ENCODE data around the gene IDH3A.

Gene IDH3A

DNA sequence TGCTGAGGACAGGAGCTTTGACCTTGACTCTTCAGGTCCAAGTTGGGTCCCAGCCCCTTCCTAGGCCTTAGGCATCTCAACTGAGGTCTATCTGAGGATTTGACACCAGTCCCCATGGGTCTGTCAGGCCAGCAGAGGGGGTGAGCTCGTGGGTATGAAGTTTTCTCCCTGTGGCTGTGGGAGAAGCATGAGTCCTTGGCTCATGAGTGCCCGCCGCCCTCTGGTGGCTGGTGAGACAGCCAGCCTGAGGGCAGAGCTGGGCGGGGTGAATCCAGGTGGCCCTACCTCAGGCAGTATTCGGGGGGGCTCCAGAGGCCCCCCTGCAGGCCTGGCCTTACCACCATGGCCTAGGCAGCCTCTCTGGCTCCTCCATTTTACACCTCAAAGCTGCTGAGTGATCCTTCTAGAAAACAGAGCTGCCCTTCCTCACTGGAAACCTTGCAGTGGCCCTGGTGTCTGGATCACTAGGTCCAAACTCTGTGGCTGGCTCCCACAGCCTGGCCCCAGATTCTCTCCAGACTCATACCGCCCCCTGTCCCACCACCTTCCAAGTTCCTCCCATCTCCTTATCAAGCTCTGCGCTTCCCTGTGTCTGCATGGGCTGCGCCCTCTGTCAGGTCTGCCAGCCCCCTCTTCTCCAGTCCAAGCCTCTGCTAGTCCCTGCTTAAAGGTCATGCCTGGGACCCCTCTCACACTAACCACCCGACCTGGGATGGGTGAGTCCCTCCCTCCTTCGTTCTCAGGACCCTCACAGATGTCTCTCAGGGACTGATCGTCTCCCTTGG lies 40.7 kb upstream of the IDH3A start:
- Histone ChIP-seq H3K9ac (ENCODE audit: low read depth, low read length) (no peak overlapping the region), H3K4me3 (ENCODE audit: low read depth, low read length) (no peak overlapping the region), H3K36me3 (ENCODE audit: control insufficient read depth, insufficient read depth, low read length) (peaks cover 14% of the 10 kb centered on the region), H3K9me3 (ENCODE audit: control insufficient read depth, insufficient read depth, low read length) (no peaks in the 10 kb centered on the region), H3K27me3 (ENCODE audit: control insufficient read depth, insufficient read depth, low read length) (no peaks in the 10 kb centered on the region), H3K4me1 (ENCODE audit: control insufficient read depth, insufficient read depth, low read length) (no peaks in the 10 kb centered on the region)

DNA sequence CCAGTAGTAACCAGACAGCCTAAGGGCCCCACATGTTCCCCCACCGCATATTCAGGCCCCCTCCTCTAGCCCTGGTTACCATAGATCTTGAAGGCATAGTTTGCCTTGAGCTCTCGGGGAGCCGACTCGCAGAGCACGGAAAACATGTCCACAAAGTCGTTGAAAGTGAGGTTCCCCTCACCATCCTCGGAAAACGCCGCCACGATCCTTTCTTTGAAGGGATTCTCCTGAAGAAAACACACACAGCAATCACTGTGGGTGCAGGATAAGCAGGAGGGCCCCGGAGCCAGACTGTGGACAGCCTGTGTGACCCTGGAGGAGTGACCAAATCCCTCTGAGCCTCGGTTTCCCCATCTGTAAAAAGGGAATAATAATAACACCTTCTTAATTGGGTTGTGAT lies 40.0 kb upstream of the IDH3A start:
- no peaks in the 10 kb centered on the region for H3K4me1 ChIP-seq (ENCODE audit: control insufficient read depth, insufficient read depth, low read length)
- no peaks in the 10 kb centered on the region for H3K27me3 ChIP-seq (ENCODE audit: control insufficient read depth, insufficient read depth, low read length)
- H3K4me3 ChIP-seq (ENCODE audit: low read depth, low read length), result no peak overlapping the region
- H3K9ac ChIP-seq (ENCODE audit: low read depth, low read length), result no peak overlapping the region
- H3K9me3 ChIP-seq (ENCODE audit: control insufficient read depth, insufficient read depth, low read length), result no peaks in the 10 kb centered on the region
- H3K36me3 ChIP-seq (ENCODE audit: control insufficient read depth, insufficient read depth, low read length), result peaks cover 9% of the 10 kb centered on the region

DNA sequence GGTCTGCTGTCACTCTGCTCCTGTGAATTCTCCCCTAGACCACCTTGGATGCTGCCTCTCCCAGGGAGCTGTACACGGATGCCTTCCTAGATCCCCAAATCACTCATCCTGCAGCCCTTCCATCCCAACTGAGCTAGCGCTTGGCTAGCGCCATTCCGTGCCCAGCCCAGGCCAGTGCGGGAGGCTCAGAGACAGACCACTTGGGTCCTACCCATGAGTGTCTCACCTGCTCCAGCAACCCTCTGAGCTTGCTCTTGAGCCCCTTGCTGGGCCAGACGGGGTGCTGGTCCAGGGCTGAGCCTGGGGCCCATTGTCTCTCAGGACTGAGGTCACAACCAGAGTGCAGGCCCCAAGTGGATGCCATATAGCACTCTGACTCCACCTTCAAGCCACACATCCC lies 39.1 kb upstream of the IDH3A start:
- Histone ChIP-seq H3K4me3 (ENCODE audit: low read depth, low read length) (no peak overlapping the region), H3K27me3 (ENCODE audit: control insufficient read depth, insufficient read depth, low read length) (no peaks in the 10 kb centered on the region), H3K9ac (ENCODE audit: low read depth, low read length) (no peak overlapping the region), H3K9me3 (ENCODE audit: control insufficient read depth, insufficient read depth, low read length) (no peaks in the 10 kb centered on the region), H3K36me3 (ENCODE audit: control insufficient read depth, insufficient read depth, low read length) (peaks cover 5% of the 10 kb centered on the region), H3K4me1 (ENCODE audit: control insufficient read depth, insufficient read depth, low read length) (no peaks in the 10 kb centered on the region)

DNA sequence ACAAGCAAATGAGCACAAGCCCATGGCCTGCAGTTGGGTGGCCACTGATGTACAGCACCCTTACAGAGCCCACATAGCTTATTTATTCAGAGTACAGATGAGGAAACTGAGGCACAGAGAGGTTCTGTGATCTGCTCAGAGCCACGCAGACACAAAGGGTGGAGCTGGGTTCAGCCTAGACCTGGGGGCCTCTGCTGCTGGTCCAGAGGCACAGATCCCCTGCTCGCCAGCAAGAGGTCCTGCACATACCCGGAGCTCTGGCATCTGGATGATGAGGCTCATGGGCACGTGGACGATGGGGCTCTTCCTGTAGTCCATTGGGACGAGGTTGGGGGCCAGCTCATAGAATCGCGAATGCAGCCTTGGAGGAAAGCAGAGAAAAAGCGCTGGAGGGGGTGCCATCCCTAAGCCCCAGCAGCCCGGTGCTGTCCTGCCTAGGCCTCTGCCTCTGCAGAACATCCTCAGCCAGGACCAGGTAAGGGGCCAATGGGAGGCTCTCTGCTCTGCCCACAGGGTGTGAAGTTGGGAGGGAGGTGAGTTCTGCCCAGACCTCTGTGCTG lies 38.2 kb upstream of the IDH3A start:
- Histone ChIP-seq H3K4me1 (ENCODE audit: control insufficient read depth, insufficient read depth, low read length) (no peaks in the 10 kb centered on the region), H3K4me3 (ENCODE audit: low read depth, low read length) (no peak overlapping the region), H3K9ac (ENCODE audit: low read depth, low read length) (no peak overlapping the region), H3K27me3 (ENCODE audit: control insufficient read depth, insufficient read depth, low read length) (no peaks in the 10 kb centered on the region), H3K9me3 (ENCODE audit: control insufficient read depth, insufficient read depth, low read length) (no peaks in the 10 kb centered on the region), H3K36me3 (ENCODE audit: control insufficient read depth, insufficient read depth, low read length) (peaks cover 5% of the 10 kb centered on the region)

DNA sequence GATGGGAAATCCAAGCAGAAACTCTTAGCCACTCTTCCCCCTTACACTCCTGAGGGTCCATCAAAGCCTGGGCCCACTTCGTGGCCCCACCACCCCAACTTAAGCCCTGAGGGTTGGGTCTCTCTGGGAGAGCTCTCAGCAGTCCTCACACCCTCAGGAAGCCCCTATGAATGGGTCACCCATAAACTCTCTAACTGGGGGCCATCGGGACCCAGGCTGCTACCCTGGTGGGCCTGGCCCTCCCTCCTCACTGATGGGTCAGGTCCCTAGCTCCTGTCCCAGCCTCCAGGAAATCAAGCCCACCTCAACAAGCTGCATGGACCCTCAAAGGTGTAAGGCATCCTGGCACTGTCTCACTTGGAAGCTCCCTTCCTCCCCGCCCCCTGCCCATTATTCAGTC lies 37.4 kb upstream of the IDH3A start:
- no peaks in the 10 kb centered on the region for H3K4me1 ChIP-seq (ENCODE audit: control insufficient read depth, insufficient read depth, low read length)
- no peaks in the 10 kb centered on the region for H3K27me3 ChIP-seq (ENCODE audit: control insufficient read depth, insufficient read depth, low read length)
- peaks cover 5% of the 10 kb centered on the region for H3K36me3 ChIP-seq (ENCODE audit: control insufficient read depth, insufficient read depth, low read length)
- no peak overlapping the region for H3K9ac ChIP-seq (ENCODE audit: low read depth, low read length)
- H3K4me3 ChIP-seq (ENCODE audit: low read depth, low read length), result no peak overlapping the region
- no peaks in the 10 kb centered on the region for H3K9me3 ChIP-seq (ENCODE audit: control insufficient read depth, insufficient read depth, low read length)

DNA sequence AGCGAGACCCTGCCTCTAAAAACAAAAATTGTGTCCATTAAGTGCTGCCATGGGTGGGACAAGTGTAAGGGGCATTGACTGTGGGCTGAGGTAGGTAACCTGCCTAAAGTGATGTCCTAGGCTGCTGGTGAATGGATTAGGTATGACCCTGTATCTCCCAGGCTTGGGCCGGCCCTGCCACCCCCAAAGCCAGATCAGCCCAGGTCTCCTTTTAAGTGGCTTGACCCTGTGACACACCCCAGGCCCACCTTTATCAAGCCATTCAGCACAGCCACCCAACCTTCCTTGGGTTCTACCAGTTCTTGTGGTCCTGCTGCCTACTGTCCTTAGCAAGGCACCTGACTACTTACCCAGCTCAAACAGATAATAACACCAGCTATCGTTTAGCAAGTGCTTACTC lies 36.6 kb upstream of the IDH3A start:
- Histone ChIP-seq H3K9me3 (ENCODE audit: control insufficient read depth, insufficient read depth, low read length) (no peaks in the 10 kb centered on the region), H3K27me3 (ENCODE audit: control insufficient read depth, insufficient read depth, low read length) (no peaks in the 10 kb centered on the region), H3K9ac (ENCODE audit: low read depth, low read length) (no peak overlapping the region), H3K4me3 (ENCODE audit: low read depth, low read length) (no peak overlapping the region), H3K36me3 (ENCODE audit: control insufficient read depth, insufficient read depth, low read length) (peaks cover under 1% of the 10 kb centered on the region), H3K4me1 (ENCODE audit: control insufficient read depth, insufficient read depth, low read length) (no peaks in the 10 kb centered on the region)

DNA sequence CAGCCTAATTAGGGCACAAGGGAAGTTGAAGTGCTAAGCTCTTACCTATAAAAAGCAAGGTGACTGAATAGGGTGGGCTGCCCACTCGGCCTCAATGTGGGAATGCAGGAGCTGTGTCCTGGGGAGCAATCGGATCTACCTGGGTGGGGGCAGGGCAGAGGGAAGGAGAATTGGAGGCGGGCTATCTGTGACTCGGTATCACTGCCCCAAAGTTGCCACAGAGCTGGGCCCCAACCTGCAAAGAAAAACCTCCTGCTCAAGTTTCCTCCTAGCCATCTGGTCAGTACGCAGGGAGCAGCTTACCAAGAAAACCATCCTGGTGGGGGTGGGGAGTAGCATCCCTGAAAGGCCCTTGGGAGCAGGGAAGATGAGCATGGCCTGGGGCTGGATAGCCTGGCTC lies 28.6 kb upstream of the IDH3A start:
- peaks cover 3% of the 10 kb centered on the region for H3K36me3 ChIP-seq (ENCODE audit: control insufficient read depth, insufficient read depth, low read length)
- H3K27me3 ChIP-seq (ENCODE audit: control insufficient read depth, insufficient read depth, low read length), result no peaks in the 10 kb centered on the region
- no peak overlapping the region for H3K9ac ChIP-seq (ENCODE audit: low read depth, low read length)
- H3K9me3 ChIP-seq (ENCODE audit: control insufficient read depth, insufficient read depth, low read length), result no peaks in the 10 kb centered on the region
- no peak overlapping the region for H3K4me3 ChIP-seq (ENCODE audit: low read depth, low read length)
- H3K4me1 ChIP-seq (ENCODE audit: control insufficient read depth, insufficient read depth, low read length), result peaks cover 12% of the 10 kb centered on the region

DNA sequence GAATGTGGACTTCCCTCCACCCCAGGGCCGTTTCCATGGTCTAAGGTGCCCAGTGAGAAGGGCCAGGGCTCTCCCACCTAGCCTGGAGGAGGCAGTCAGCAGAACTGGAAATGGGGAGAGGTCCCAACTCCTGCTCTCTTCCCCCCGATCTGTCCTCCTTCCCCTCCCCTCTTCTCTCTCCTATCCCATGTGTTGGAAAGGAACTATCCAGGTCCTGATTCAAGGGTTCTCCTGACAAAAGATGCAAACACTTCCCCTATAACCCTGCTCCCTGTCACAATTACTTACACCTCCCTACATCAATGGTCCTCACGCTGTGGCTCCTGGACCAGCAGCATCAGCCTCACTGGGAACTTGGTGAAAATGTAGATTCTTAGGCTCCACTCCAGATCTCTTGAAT lies 23.9 kb upstream of the IDH3A start:
- Histone ChIP-seq H3K9me3 (ENCODE audit: control insufficient read depth, insufficient read depth, low read length) (no peaks in the 10 kb centered on the region), H3K9ac (ENCODE audit: low read depth, low read length) (no peak overlapping the region), H3K27me3 (ENCODE audit: control insufficient read depth, insufficient read depth, low read length) (no peaks in the 10 kb centered on the region), H3K36me3 (ENCODE audit: control insufficient read depth, insufficient read depth, low read length) (peaks cover 3% of the 10 kb centered on the region), H3K4me1 (ENCODE audit: control insufficient read depth, insufficient read depth, low read length) (peaks cover 15% of the 10 kb centered on the region), H3K4me3 (ENCODE audit: low read depth, low read length) (no peak overlapping the region)

DNA sequence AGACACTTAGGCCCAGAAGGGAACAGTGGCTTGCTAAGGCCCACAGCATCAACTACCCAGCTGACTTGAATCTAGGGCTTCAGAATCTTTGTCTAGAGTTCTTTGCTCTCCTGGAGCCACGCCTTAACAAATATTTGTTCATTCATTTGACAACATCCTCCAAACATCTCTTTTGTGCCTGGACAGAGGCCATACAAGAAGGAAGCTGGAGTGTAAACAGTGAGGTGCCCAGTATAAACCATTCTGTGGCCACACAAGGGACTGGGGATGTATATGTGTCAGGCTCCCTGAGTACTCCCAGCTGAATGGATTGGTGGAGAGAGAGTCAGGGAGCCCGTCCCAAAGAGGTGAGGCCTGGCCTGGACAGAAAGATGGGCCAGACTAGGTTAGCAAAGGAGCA lies 21.3 kb upstream of the IDH3A start:
- H3K9me3 ChIP-seq (ENCODE audit: control insufficient read depth, insufficient read depth, low read length), result no peaks in the 10 kb centered on the region
- H3K4me3 ChIP-seq (ENCODE audit: low read depth, low read length), result no peak overlapping the region
- H3K9ac ChIP-seq (ENCODE audit: low read depth, low read length), result no peak overlapping the region
- peaks cover 5% of the 10 kb centered on the region for H3K4me1 ChIP-seq (ENCODE audit: control insufficient read depth, insufficient read depth, low read length)
- H3K36me3 ChIP-seq (ENCODE audit: control insufficient read depth, insufficient read depth, low read length), result no peaks in the 10 kb centered on the region
- no peaks in the 10 kb centered on the region for H3K27me3 ChIP-seq (ENCODE audit: control insufficient read depth, insufficient read depth, low read length)

DNA sequence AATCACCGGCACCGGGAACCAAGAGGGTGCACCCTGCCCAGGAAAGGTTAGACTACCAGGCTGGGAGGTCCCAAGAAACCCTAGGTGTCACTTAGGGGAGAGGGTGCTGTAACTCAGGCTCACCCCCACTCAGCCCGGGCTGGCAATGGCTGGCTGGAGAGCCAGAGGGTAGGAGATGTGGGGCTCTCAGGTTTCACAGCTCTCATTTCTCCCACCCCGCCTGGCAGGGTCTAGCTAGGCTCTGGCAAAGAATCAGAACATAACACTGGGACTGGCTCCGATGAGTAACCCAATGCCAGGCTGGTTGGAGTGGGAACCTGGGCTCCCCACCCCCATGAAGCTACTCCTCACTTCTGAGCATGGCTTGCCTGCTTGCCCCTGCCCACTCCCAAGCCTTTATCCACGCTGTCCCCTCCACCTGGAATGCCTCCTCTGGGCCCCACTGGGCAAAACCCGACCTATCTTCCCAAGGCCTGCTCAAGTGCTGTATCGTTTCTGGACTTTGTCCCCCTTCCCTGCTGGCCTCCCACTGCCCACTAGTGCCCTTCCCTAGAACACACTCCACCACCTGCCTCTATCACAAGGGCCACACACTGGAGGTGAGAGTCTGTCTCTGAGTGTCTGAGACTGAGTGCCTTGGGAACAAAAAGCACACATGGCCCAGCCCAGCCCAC lies 19.9 kb upstream of the IDH3A start:
- Histone ChIP-seq H3K9me3 (ENCODE audit: control insufficient read depth, insufficient read depth, low read length) (no peaks in the 10 kb centered on the region), H3K4me3 (ENCODE audit: low read depth, low read length) (no peak overlapping the region), H3K27me3 (ENCODE audit: control insufficient read depth, insufficient read depth, low read length) (no peaks in the 10 kb centered on the region), H3K9ac (ENCODE audit: low read depth, low read length) (no peak overlapping the region), H3K4me1 (ENCODE audit: control insufficient read depth, insufficient read depth, low read length) (peaks cover 5% of the 10 kb centered on the region), H3K36me3 (ENCODE audit: control insufficient read depth, insufficient read depth, low read length) (no peaks in the 10 kb centered on the region)

DNA sequence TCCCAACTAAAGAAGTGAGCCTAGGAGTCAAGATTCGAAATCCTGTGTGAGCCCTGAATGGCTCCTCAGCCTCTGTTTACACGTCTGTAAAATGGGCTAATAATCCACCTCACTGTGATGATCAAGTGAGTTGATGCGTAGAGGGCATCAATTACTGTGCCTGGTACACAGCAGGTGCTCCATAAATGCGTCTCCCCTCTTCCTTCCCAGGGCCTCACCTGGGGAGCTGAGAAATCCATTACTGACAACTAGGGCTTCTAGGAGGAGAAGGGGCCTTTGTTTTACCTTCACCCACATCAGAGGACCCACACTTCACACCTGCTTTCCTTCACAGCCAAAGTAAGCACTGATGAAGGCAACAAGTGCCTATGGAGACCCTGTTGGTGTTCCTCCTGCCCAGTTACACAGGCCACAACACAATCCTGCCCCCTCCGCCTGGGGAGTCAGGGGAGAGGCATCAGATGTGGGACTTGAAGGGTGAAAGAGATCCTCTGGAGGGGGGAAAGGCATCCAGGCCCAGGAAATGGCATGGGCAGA lies 19.3 kb upstream of the IDH3A start:
- H3K4me1 ChIP-seq (ENCODE audit: control insufficient read depth, insufficient read depth, low read length), result peaks cover 5% of the 10 kb centered on the region
- H3K9me3 ChIP-seq (ENCODE audit: control insufficient read depth, insufficient read depth, low read length), result no peaks in the 10 kb centered on the region
- no peaks in the 10 kb centered on the region for H3K36me3 ChIP-seq (ENCODE audit: control insufficient read depth, insufficient read depth, low read length)
- H3K9ac ChIP-seq (ENCODE audit: low read depth, low read length), result no peak overlapping the region
- H3K27me3 ChIP-seq (ENCODE audit: control insufficient read depth, insufficient read depth, low read length), result no peaks in the 10 kb centered on the region
- no peak overlapping the region for H3K4me3 ChIP-seq (ENCODE audit: low read depth, low read length)

All from iPS-15b (cell line).